HepG2 (cell line): ENCODE results near the gene SDR39U1. TPM values are rescaled to one million over a fixed set of nuclear protein-coding genes. Genes with fewer than 3 reads are reported as not detected.

Experiments used
- ATAC-seq: fragments of 200-7000 bp; cut with Tn5 transposase; 3 replicates; pipeline ENCODE4 v1.9.1; 2020; ENCODE audit warnings: mild to moderate bottlenecking, moderate library complexity
- BruUV-seq: library from RNA; stranded (reverse); fragments of 400-500 nt; replicated peaks from 2 replicates; lab custom pipeline; 2021; lab: Mats Ljungman, UMichigan
- CTCF ChIA-PET: fragments of 300-600 bp; formaldehyde crosslinking; extraction: SDS; loops from one replicate; lab custom pipeline; 2021; ENCODE audit warnings: low total read pairs, inconsistent platforms, low intra/inter-chr PET ratio; lab: Yijun Ruan, JAX
- POLR2A ChIA-PET: fragments of 350-600 bp; sonication (Branson Sonifier 250); formaldehyde crosslinking; loops from one replicate; lab custom pipeline; 2020; ENCODE audit warnings: antibody characterized with exemption, inconsistent platforms; lab: Yijun Ruan, JAX
- DNase-seq: peaks from one replicate; pipeline ENCODE4 v3.0.0-alpha.2; 2015; ENCODE audit warnings: low spot score
- FAIRE-seq: peaks from 3 replicates; lab custom pipeline; 2011; peaks lifted over from hg19 to GRCh38; lab: Jason Lieb, UNC
- H2AFZ ChIP-seq: one replicate; pipeline ENCODE4 v1.6.1; 2011; ENCODE audit warnings: low read length, inconsistent platforms
- H3K27ac ChIP-seq: fragments of 300-600 bp; 3 replicates; pipeline ENCODE4 v1.8.0; 2011; ENCODE audit warnings: mixed run types, mild to moderate bottlenecking, mixed read lengths, low read length, inconsistent platforms; ENCODE audit not compliant: insufficient read depth; ENCODE audit errors: extremely low read length
- H3K27me3 ChIP-seq, 2 experiments: fragments of 200-600 bp in 1 of 2; 2 replicates in 1 of 2; 3 replicates in 1 of 2; pipeline versions ENCODE4 v1.6.0 to v1.8.0; 2011; ENCODE audit warnings: low read length in 2 of 2, mild to moderate bottlenecking in 2 of 2, moderate library complexity in 2 of 2, inconsistent platforms in 1 of 2; ENCODE audit not compliant: insufficient read depth in 2 of 2, control insufficient read depth in 1 of 2
- H3K36me3 ChIP-seq, 2 experiments: fragments of 200-600 bp in 1 of 2; replicated peaks in 1 of 2; 2 replicates in 1 of 2; 3 replicates in 1 of 2; pipeline versions ENCODE4 v1.5.1 to v1.8.0; 2011; ENCODE audit warnings: low read length in 2 of 2, inconsistent platforms in 1 of 2; ENCODE audit not compliant: insufficient read depth in 2 of 2, control insufficient read depth in 1 of 2
- H3K4me1 ChIP-seq: 2 replicates; pipeline ENCODE4 v1.5.1; 2012; ENCODE audit warnings: low read length, inconsistent platforms; ENCODE audit not compliant: insufficient read depth
- H3K4me2 ChIP-seq: 2 replicates; pipeline ENCODE4 v1.6.0; 2011; ENCODE audit warnings: low read depth, low read length, inconsistent platforms
- H3K4me3 ChIP-seq, 3 experiments: fragments of 200-600 bp in 1 of 3; sonication (generic), shearing (Covaris generic) in 1 of 3; replicated peaks in 1 of 3; 2 replicates each; pipeline ENCODE4 v1.5.1; 2011 to 2016; ENCODE audit warnings: low read length in 3 of 3, inconsistent platforms in 2 of 3, low read depth in 2 of 3, mild to moderate bottlenecking in 2 of 3, control low read depth in 1 of 3, mixed read lengths in 1 of 3; ENCODE audit not compliant: insufficient read depth in 1 of 3
- H3K79me2 ChIP-seq: one replicate; pipeline ENCODE4 v1.6.1; 2011; ENCODE audit warnings: low read length, inconsistent platforms; ENCODE audit not compliant: insufficient read depth
- H3K9ac ChIP-seq: 2 replicates; pipeline ENCODE4 v1.6.0; 2011; ENCODE audit warnings: mild to moderate bottlenecking, low read depth, low read length, inconsistent platforms; ENCODE audit not compliant: insufficient read depth
- H3K9me3 ChIP-seq: 2 replicates; pipeline ENCODE4 v1.5.1; 2012; ENCODE audit warnings: mild to moderate bottlenecking, low read length
- H4K20me1 ChIP-seq: 2 replicates; pipeline ENCODE4 v1.6.0; 2011; ENCODE audit warnings: inconsistent platforms, mild to moderate bottlenecking, low read length, moderate library complexity; ENCODE audit not compliant: insufficient read depth
- CREB1 ChIP-seq, 2 experiments: fragments of 450-650 bp in 1 of 2; IDR thresholded peaks; 2 replicates each; pipeline ENCODE4 v1.6.1; 2016 to 2017; ENCODE audit warnings: control low read depth in 1 of 2, mild to moderate bottlenecking in 1 of 2, missing compliant biosample characterization in 1 of 2, missing genetic modification characterization in 1 of 2
- NFIB ChIP-seq: sonication (generic); formaldehyde crosslinking; IDR thresholded peaks from 2 replicates; pipeline ENCODE4 v1.9.0; 2021; ENCODE audit warnings: missing genetic modification reagents, mild to moderate bottlenecking, borderline replicate concordance
- ZNF773 ChIP-seq: sonication (generic); formaldehyde crosslinking; IDR thresholded peaks from 2 replicates; pipeline ENCODE4 v1.4.0; 2020; ENCODE audit warnings: missing genetic modification reagents, borderline replicate concordance
- WGBS: methylation state at CpG from one replicate; pipeline ENCODE4 v1.1.6; 2017; ENCODE audit warnings: low lambda C conversion rate; 5-methylcytosine and 5-hydroxymethylcytosine counted together
- in situ Hi-C: cut with HindIII; loops from 2 replicates; pipeline ENCODE4 v1.10.0; 2017; ENCODE audit warnings: low pct_unique_long_range_greater_than_20kb; ENCODE audit not compliant: extremely low pct_ligation_motif_present
- intact Hi-C: fragments of 100-400 bp; cut with micrococcal nuclease; formaldehyde crosslinking; loops from one replicate; pipeline ENCODE4 v1.10.0; 2022; ENCODE audit not compliant: unreplicated experiment
- polyA plus RNA-seq, 8 experiments: library from polyadenylated mRNA; depleted of rRNA in 3 of 8; stranded (reverse) in 7 of 8; unstranded in 1 of 8; fragments of >200 nt; fragmentation: Illumina TruSeq in 4 of 8; extraction: Trizol in 4 of 8; gene quantifications; 2 replicates each; pipeline versions ENCODE4 v1.2.1 to v1.2.3, GENCODE V29; 2011 to 2016; ENCODE audit warnings: low read depth in 4 of 8, missing spikeins in 1 of 8, mixed read lengths in 1 of 8; ENCODE audit not compliant: insufficient read depth in 1 of 8
- total RNA-seq, 5 experiments: library from RNA; depleted of rRNA; stranded (reverse); fragments of >200 nt; fragmentation: Illumina TruSeq; extraction: Trizol; gene quantifications; 2 replicates each; pipeline ENCODE4 v1.2.3, GENCODE V29; 2016; ENCODE audit warnings: low read depth in 1 of 5
- TF ChIP-seq, protein P1 (sequence below): sonication (generic); formaldehyde crosslinking; IDR thresholded peaks from 2 replicates; pipeline ENCODE4 v1.5.0; 2020; ENCODE audit warnings: mild to moderate bottlenecking, missing genetic modification reagents, borderline replicate concordance
- TF ChIP-seq, protein P2 (sequence below): sonication (generic); formaldehyde crosslinking; IDR thresholded peaks from 2 replicates; pipeline ENCODE4 v1.4.0; 2020; ENCODE audit warnings: missing genetic modification reagents
- TF ChIP-seq, protein P3 (sequence below): sonication (generic); formaldehyde crosslinking; IDR thresholded peaks from 2 replicates; pipeline ENCODE4 v1.4.0; 2020; ENCODE audit warnings: low read depth, mild to moderate bottlenecking, missing genetic modification reagents

The SDR39U1 gene
- total and polyA plus RNA-seq, 2 of the 13 experiments (the other 11 are each of a cell fraction or from before 2014, with no cell fraction given), result 34.4 to 129 TPM

DNA sequence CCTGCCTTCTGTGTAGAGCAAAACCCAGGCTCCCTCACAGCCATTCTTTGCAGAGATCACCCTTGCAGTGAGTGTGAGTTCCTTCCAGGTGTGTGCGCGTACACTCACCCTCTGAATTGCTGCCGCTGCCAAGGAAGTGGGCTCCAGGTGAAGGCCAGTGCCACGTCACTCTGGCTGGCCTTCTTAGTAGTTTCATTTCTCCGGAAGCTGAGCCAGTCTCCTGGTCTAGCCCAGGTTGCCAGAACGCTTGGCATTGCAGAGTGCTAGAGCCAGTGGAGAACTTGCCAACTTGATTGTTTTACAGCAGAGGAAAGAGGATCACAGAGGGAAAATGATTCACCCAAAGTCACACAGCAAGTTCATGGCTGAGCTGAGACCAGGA, 24.1 kb downstream of the SDR39U1 start:
- H3K4me2 ChIP-seq, result no peak overlapping the region
- 66% methylated on average over 6 of the region's 6 CpGs for WGBS
- no peak for FAIRE-seq
- no peak overlapping the region for H3K4me3 ChIP-seq
- no peaks in the 10 kb centered on the region for H3K79me2 ChIP-seq
- TF ChIP-seq NFIB (CRISPR knock-in tag) (0 out of 2 replicates have a peak, but pooled peaks have one; percentile 55), ZNF773 (CRISPR knock-in tag) (0 out of 2 replicates have a peak, but pooled peaks have one; percentile 15), CREB1 (IDR thresholded peaks at IDR 0.05) (peak; percentile 53), CREB1 (CRISPR knock-in tag; IDR thresholded peaks at IDR 0.05) (no peak)
- TF ChIP-seq, protein P1, sequence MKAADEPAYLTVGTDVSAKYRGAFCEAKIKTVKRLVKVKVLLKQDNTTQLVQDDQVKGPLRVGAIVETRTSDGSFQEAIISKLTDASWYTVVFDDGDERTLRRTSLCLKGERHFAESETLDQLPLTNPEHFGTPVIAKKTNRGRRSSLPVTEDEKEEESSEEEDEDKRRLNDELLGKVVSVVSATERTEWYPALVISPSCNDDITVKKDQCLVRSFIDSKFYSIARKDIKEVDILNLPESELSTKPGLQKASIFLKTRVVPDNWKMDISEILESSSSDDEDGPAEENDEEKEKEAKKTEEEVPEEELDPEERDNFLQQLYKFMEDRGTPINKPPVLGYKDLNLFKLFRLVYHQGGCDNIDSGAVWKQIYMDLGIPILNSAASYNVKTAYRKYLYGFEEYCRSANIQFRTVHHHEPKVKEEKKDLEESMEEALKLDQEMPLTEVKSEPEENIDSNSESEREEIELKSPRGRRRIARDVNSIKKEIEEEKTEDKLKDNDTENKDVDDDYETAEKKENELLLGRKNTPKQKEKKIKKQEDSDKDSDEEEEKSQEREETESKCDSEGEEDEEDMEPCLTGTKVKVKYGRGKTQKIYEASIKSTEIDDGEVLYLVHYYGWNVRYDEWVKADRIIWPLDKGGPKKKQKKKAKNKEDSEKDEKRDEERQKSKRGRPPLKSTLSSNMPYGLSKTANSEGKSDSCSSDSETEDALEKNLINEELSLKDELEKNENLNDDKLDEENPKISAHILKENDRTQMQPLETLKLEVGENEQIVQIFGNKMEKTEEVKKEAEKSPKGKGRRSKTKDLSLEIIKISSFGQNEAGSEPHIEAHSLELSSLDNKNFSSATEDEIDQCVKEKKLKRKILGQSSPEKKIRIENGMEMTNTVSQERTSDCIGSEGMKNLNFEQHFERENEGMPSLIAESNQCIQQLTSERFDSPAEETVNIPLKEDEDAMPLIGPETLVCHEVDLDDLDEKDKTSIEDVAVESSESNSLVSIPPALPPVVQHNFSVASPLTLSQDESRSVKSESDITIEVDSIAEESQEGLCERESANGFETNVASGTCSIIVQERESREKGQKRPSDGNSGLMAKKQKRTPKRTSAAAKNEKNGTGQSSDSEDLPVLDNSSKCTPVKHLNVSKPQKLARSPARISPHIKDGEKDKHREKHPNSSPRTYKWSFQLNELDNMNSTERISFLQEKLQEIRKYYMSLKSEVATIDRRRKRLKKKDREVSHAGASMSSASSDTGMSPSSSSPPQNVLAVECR, result 0 out of 2 replicates have a peak, but pooled peaks have one; percentile 31
- TF ChIP-seq, protein P2, sequence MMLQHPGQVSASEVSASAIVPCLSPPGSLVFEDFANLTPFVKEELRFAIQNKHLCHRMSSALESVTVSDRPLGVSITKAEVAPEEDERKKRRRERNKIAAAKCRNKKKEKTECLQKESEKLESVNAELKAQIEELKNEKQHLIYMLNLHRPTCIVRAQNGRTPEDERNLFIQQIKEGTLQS (CRISPR knock-in tag), result no peak
- TF ChIP-seq, protein P3, sequence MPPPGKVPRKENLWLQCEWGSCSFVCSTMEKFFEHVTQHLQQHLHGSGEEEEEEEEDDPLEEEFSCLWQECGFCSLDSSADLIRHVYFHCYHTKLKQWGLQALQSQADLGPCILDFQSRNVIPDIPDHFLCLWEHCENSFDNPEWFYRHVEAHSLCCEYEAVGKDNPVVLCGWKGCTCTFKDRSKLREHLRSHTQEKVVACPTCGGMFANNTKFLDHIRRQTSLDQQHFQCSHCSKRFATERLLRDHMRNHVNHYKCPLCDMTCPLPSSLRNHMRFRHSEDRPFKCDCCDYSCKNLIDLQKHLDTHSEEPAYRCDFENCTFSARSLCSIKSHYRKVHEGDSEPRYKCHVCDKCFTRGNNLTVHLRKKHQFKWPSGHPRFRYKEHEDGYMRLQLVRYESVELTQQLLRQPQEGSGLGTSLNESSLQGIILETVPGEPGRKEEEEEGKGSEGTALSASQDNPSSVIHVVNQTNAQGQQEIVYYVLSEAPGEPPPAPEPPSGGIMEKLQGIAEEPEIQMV (CRISPR knock-in tag), result no peak
- POLR2A ChIA-PET, result interaction anchor here (0.8 to 6.6 kb wide), 5 partner anchors 8 to 85 kb away, joined by 4 to 46 read pairs (median 4); partner anchors contain the start of genes CBLN3, KHNYN and SDR39U1
- no peak overlapping the region for H3K27ac ChIP-seq
- H3K4me1 ChIP-seq, result peaks cover 14% of the 10 kb centered on the region
- H4K20me1 ChIP-seq, result no peaks in the 10 kb centered on the region
- intact Hi-C loops, result no loop called here
- no peak overlapping the region for H2AFZ ChIP-seq
- H3K36me3 ChIP-seq, result no peaks in the 10 kb centered on the region
- H3K9ac ChIP-seq, result no peak overlapping the region
- peaks cover 0 to 7% of the 10 kb centered on the region in 2 experiments; a peak in 1 of 5 replicates for H3K27me3 ChIP-seq
- no TSS peak for BruUV-seq
- DNase-seq, result no peak
- no peaks in the 10 kb centered on the region for H3K9me3 ChIP-seq
- ATAC-seq, result no peak
- CTCF ChIA-PET, result no interaction called here
- in situ Hi-C loops, result no loop called here
